HuH-7.5 (cell line): ENCODE measurements around the gene ZNF207.
"Not testable (repeated sequence)": the region's sequence is repeated elsewhere in the genome, so short reads cannot be mapped to it uniquely, and the experiment has no call there.

Experiments used
- DNase-seq: peaks from one replicate; pipeline ENCODE4 v3.0.0; 2011; ENCODE audit warnings: low spot score

ZNF207 gene

DNA sequence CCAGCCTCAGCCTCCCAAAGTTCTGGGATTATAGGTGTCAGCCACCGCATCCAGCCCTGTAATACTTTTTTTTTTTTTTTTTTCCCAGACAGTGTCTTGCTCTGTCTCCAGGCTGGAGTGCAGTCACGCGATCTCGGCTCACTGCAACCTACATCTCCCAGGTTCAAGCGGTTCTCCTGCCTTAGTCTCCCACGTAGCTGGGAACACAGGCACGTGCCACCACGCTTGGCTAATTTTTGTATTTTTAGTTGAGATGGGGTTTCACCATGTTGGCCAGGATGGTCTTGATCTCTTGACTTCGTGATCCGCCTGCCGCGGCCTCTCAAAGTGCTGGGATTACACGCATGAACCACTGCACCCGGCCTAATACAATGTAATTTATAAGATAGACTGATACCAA, 38.2 kb downstream of the ZNF207 start:
- not testable (repeated sequence) for DNase-seq

DNA sequence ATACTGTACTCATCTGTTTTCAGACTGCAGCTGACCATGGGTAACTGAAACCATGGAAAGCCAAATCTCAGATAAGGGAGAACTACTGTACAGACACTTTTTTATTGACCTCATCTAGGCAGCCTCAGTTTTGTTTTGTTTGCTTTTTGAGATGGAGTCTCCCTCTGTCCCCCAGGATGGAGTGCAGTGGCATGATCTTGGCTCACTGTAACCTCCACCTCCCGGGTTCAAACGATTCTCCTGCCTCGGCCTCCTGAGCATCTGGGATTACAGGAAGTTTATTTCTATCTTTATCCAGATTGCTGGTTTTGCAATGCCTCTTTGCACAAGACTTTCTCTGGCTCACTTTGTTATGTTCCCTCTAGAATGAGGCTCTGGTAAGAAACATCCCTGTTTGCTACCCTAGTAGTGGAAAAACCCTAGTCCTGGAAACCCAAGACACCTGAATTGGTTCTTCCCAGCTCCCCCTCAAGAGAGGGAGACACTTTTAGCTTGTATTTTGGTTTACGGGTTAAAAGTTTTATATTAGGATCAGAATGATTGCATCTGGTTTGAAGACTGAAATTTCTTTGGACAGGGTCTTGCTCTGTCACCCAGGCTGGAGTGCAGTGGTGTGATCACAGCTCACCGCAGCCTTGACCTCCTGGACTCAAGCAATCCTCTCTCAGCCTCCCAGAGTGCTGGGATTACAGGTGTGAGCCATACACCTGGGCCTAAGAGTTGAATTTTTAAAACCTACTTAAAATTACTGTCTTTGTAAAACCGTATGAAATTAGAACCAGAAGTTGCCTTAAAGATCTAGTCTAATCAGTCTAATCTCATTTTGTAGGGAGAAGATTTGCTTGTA, 38.9 kb downstream of the ZNF207 start:
- no peak for DNase-seq

DNA sequence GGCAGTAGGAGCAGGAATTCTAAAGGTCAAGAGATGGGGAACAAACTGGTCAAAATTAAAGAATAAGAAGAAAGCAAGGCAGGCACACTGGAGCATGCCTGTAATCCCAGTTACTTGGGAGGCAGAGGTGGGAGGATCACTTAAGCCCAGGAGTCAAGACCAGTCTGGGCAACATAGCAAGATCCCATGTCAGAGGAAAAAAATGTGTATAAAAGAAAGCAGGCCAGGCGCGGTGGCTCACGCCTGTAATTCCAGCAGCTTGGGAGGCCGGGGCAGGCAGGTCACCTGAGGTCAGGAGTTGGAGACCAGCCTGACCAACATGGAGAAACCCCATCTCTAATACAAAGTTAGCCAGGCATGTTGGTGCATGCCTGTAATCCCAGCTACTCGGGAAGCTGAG, 43.9 kb downstream of the ZNF207 start:
- no peak for DNase-seq

DNA sequence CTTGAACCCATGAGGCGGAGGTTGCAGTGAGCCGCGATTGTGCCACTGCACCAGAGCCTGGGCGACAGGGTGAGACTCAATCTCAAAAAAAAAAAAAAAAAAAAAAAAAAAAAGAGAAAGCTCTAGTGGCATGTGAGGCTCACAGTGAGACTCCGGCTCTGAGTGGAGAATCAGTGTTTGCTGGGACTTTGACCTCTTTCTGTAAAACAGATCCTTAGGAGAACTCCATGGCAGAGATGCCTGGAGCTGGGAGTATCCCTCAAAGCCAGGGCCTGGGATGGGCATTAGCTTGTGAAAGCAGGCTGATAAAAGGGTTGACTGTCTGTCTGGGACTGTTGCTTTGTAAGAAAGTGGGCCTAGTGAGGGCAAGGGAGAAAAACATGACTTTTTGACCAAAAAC, 46.4 kb downstream of the ZNF207 start:
- no peak for DNase-seq

DNA sequence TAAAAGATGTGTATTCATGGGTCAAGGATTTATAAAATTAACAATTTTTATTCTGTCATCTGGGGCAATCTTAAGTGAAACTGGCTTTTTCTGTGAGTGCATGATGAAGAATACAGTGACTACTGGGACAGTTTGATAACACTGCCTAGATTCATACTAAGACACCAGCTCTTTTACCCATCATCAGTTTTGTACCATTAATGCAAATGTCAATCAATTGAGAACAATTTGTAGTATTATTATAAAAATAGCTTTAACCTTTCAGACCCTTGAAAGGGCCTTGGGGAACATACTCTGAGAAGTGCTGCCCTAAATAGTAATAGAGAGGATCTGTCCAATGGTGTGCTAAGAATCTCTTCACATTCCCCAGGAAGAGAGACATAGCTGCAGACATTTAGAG, 49.0 kb downstream of the ZNF207 start:
- DNase-seq, result no peak

DNA sequence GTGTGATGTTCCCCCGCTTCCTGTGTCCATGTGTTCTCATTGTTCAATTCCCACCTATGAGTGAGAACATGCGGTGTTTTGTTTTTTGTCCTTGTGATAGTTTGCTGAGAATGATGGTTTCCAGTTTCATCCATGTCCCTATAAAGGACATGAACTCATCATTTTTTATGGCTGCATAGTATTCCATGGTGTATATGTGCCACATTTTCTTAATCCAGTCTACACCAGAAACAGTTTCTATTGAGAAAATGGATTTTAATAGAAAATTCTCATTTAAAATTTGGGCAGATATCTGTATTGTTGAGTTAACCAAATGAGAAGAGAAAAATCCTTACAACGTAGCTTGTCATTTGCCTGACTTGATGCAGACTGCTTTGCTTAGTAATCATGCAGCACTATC, 60.1 kb downstream of the ZNF207 start:
- DNase-seq, result not testable (repeated sequence)

DNA sequence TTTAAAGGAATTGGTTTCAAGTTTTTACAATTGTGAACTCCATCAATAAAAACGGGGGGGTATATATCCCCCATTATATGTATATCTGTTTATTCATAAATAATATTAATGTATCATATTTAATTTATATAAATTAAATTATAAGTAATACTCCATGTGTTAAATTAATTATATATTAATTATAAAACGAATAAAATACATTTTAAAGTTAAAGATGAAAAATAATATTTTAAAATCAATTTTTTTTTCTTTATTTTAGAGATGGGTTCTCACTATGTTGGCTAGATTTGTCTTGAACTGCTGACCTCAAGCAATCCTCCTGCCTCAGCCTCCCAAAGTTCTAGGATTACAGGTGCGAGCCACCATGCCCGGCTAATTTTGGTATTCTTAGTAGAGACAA, 76.9 kb downstream of the ZNF207 start:
- DNase-seq, result no peak

DNA sequence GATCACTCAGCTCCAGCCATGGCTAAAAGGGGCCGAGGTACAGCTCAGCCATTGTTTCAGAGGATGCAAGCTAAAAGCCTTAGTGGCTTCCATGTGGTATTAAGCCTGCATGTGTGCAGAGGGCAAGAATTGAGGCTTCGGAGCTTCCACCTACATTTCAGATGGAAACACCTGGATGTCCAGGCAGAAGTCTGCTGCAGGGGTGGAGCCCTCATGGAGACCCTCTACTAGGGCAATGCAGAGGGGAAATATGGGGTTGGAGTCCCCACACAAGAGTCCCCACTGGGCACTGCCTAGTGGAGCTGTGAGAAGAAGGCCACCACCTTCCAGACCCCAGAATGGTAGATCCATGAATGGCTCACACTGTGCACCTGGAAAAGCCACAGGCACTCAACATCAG, 79.6 kb downstream of the ZNF207 start:
- DNase-seq, result no peak
